Stromal cell of bone marrow (primary cell): Measurements from ENCODE around the gene CHD2.
"Not testable (repeated sequence)": the region's sequence is repeated elsewhere in the genome, so short reads cannot be mapped to it uniquely, and the experiment has no call there.

Source experiments
- DNase-seq: peaks from one replicate; pipeline ENCODE4 v3.0.0-alpha.2; 2012; ENCODE audit warnings: low read depth

Gene CHD2

GRCh38 chr15:93020976-93021772 lies 121.0 kb downstream of the CHD2 start:
- no peak for DNase-seq

- DNase-seq: no peak
Observed at GRCh38 chr15:93024293-93024692, 124.2 kb downstream of the CHD2 start.

- DNase-seq: no peak
Observed at GRCh38 chr15:93024716-93025624, 124.8 kb downstream of the CHD2 start.

- no peak for DNase-seq
Observed at GRCh38 chr15:93025625-93025982, 125.5 kb downstream of the CHD2 start.

GRCh38 chr15:93026380-93026817 lies 126.3 kb downstream of the CHD2 start:
- DNase-seq: no peak

GRCh38 chr15:93027413-93027812 lies 127.3 kb downstream of the CHD2 start:
- no peak for DNase-seq

- no peak for DNase-seq
Observed at GRCh38 chr15:93028111-93028631, 128.0 kb downstream of the CHD2 start.

GRCh38 chr15:93028632-93029213 lies 128.6 kb downstream of the CHD2 start:
- DNase-seq: peak; percentile 98

GRCh38 chr15:93029214-93029835 lies 129.2 kb downstream of the CHD2 start:
- no peak for DNase-seq

- no peak for DNase-seq
Observed at GRCh38 chr15:93029836-93030429, 129.8 kb downstream of the CHD2 start.

GRCh38 chr15:93030430-93031102 lies 130.4 kb downstream of the CHD2 start:
- peak; percentile 40 for DNase-seq

GRCh38 chr15:93031103-93031464 lies 131.0 kb downstream of the CHD2 start:
- DNase-seq: no peak

- not testable (repeated sequence) for DNase-seq
Observed at GRCh38 chr15:93031557-93032384, 131.6 kb downstream of the CHD2 start.

- DNase-seq: not testable (repeated sequence)
Observed at GRCh38 chr15:93032515-93033206, 132.5 kb downstream of the CHD2 start.

- no peak for DNase-seq
Observed at GRCh38 chr15:93033434-93034045, 133.4 kb downstream of the CHD2 start.

- DNase-seq: no peak
Observed at GRCh38 chr15:93034512-93034911, 134.4 kb downstream of the CHD2 start.

- DNase-seq: no peak
Observed at GRCh38 chr15:93035092-93035915, 135.2 kb downstream of the CHD2 start.
